ENCODE results near the gene DNAJB6.
A peak's percentile ranks its signal among the peaks of the same experiment; 100 is the strongest.

DNAJB6 gene

GRCh38 chr7:157335991-157336382, 817 bp upstream of the DNAJB6 start:
- DNase-seq (ENCODE audit: low spot score in 2 of 2) (no peak), ATAC-seq (replicated peaks; ENCODE audit: extremely low read depth, poor library complexity, severe bottlenecking) (no peak)
- peak overlapping the region; percentile 97 for H3K4me3 Mint-ChIP-seq
- H3K27ac Mint-ChIP-seq (ENCODE audit: low read depth) = peak overlapping the region; percentile 99
- no peaks in the 10 kb centered on the region for H3K9me3 Mint-ChIP-seq
- peaks cover 40% of the 10 kb centered on the region for H3K4me1 Mint-ChIP-seq
- H3K36me3 Mint-ChIP-seq (ENCODE audit: insufficient read depth) = peaks cover 36% of the 10 kb centered on the region
- peaks cover 15% of the 10 kb centered on the region for H3K27me3 Mint-ChIP-seq

DNA sequence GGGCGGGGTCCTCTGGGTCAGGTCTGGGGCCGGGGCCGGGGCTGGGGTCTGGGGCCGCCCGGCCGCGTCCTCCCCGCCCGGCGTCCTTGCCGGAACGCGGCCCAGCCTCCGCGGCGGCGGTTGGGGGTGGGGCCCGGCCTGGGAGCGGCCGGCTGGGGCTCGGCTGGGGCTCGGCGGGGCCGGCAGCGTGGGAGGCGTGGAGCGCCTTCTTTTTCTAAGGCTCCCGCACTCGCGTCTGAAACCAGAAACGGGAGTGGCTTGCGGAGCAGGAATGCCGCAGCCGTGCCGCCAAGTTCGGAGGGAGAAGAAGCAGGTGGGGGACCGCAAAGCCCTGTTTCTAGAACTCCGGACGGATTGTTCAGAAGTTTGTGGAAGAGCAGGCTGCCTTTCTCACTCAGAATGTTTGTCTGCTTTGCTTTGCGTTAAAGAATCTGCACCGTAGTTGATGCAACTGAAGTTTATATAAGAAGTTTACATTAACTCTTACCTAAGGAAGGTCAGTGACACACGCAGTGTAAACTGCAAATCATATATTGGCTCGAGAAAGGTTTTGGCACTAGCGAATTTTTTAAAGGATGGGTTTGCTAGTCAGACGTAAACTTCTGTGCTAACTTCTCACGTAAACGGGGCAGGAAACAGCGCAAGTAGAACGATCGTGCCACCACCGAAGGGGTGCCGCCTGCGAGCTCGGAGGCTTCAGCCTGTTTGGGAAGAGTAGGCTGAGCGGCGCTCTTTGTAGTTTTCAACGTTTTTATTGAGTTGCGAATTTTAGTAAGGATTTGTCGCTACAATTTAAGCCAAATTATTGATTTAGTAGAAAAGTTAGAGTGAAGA, 729 bp downstream of the DNAJB6 start:
- H3K4me1 Mint-ChIP-seq = peaks cover 49% of the 10 kb centered on the region
- H3K27ac Mint-ChIP-seq (ENCODE audit: low read depth) = peak overlapping the region; percentile 99
- no peaks in the 10 kb centered on the region for H3K9me3 Mint-ChIP-seq

GRCh38 chr7:157339777-157340677, 3.2 kb downstream of the DNAJB6 start:
- Mint-ChIP-seq H3K36me3 (ENCODE audit: insufficient read depth) (peaks cover 51% of the 10 kb centered on the region), H3K4me1 (peaks cover 55% of the 10 kb centered on the region), H3K4me3 (peak overlapping the region; percentile 97), H3K27me3 (no peaks in the 10 kb centered on the region), H3K9me3 (no peaks in the 10 kb centered on the region), H3K27ac (ENCODE audit: low read depth) (peak overlapping the region; percentile 99)
- ATAC-seq (replicated peaks; ENCODE audit: extremely low read depth, poor library complexity, severe bottlenecking) (no peak), DNase-seq (ENCODE audit: low spot score in 2 of 2) (peak; percentile 44 to 60)

More for the DNA sequence above, 729 bp downstream of the DNAJB6 start:
- peaks cover 3% of the 10 kb centered on the region for H3K27me3 Mint-ChIP-seq
- peak; percentile 37 to 39 for DNase-seq (ENCODE audit: low spot score in 2 of 2)
- ATAC-seq (replicated peaks; ENCODE audit: extremely low read depth, poor library complexity, severe bottlenecking) = peak; percentile 44
- peaks cover 41% of the 10 kb centered on the region for H3K36me3 Mint-ChIP-seq (ENCODE audit: insufficient read depth)
- H3K4me3 Mint-ChIP-seq = peak overlapping the region; percentile 97

DNA sequence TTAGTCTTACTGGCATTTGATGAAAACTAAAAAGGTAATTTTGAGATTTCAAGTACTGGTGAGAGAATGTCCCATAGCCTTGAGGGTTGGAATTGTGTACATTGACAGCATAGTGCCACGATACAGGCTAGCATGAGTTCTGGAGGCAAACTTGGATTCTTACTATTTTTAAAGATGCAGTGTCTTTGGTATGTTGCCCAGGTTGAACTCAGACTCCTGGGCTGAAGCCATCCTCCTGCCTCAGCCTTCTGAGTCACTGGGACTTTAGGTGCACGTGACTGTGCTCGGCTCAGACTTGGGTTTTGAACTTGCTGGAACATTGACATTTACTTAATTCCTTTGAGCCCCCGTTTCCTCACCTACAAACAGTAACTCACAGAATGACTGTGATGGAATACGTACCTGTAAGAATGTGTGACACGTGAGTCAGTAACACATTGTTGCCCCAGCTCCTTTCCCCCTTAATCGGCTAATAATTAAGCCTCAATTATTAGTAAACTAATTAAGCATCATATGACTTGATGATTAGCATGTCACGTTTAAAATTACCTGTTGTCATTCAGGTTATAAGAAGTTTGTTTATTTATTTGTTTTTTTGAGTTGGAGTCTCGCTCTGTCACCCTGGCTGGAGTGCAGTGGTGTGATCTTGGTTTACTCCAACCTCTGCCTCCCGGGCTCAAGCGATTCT, 10.6 kb downstream of the DNAJB6 start:
- peaks cover 59% of the 10 kb centered on the region for H3K4me1 Mint-ChIP-seq
- H3K36me3 Mint-ChIP-seq (ENCODE audit: insufficient read depth) = peaks cover 41% of the 10 kb centered on the region
- H3K4me3 Mint-ChIP-seq = peak overlapping the region; percentile 34
- DNase-seq (ENCODE audit: low spot score in 2 of 2) (no peak), ATAC-seq (replicated peaks; ENCODE audit: extremely low read depth, poor library complexity, severe bottlenecking) (no peak)
- H3K27me3 Mint-ChIP-seq = no peaks in the 10 kb centered on the region
- H3K27ac Mint-ChIP-seq (ENCODE audit: low read depth) = no peak overlapping the region
- H3K9me3 Mint-ChIP-seq = no peaks in the 10 kb centered on the region

GRCh38 chr7:157348548-157348947, 11.7 kb downstream of the DNAJB6 start:
- Mint-ChIP-seq H3K4me3 (peak overlapping the region; percentile 33), H3K36me3 (ENCODE audit: insufficient read depth) (peaks cover 38% of the 10 kb centered on the region), H3K9me3 (no peaks in the 10 kb centered on the region), H3K4me1 (peaks cover 62% of the 10 kb centered on the region), H3K27ac (ENCODE audit: low read depth) (no peak overlapping the region), H3K27me3 (no peaks in the 10 kb centered on the region)
- DNase-seq (ENCODE audit: low spot score in 2 of 2) (no peak), ATAC-seq (replicated peaks; ENCODE audit: extremely low read depth, poor library complexity, severe bottlenecking) (no peak)

- H3K4me1 Mint-ChIP-seq = peaks cover 89% of the 10 kb centered on the region
- no peaks in the 10 kb centered on the region for H3K9me3 Mint-ChIP-seq
- no peak overlapping the region for H3K27ac Mint-ChIP-seq (ENCODE audit: low read depth)
- peaks cover 47% of the 10 kb centered on the region for H3K36me3 Mint-ChIP-seq (ENCODE audit: insufficient read depth)
- no peaks in the 10 kb centered on the region for H3K27me3 Mint-ChIP-seq
- peak overlapping the region; percentile 31 for H3K4me3 Mint-ChIP-seq
- DNase-seq (ENCODE audit: low spot score in 2 of 2) = no peak
- peak; percentile 8 for ATAC-seq (replicated peaks; ENCODE audit: extremely low read depth, poor library complexity, severe bottlenecking)
These were observed 15.7 kb downstream of the DNAJB6 start for GRCh38 chr7:157352516-157352915.

DNA sequence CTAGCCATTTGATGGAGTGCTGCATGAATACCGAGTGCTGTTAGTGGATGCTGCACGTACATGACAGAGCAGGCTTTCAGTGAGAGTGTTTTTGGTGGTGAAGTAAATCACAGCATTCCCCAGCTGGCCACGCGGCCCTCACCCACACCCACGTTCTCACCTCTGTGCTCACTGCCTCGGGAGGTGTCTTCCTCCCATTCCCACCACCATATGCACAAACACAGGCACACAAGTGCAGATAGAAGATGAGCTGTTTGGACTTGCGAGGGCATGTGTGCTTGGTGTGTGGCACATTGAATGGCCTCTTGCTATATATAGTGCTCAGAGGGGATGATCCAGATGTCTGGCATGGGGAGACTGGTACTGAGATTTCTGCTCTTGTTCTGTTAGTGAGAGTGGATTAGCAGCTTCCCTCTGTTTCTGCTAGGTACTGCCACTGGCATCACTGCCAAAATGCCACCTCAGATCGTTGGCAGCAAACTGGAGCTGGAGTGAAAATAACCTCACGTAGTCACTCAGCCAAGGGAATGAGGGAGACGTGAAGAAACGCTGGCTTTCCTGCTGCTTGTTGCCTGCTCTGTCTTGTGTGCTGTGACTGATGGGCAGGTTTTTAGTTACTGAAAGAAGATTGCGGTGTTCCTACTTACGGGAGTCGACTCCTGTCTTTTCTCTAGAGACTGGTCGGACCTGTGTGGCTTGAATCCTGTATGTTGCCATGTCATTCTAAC, 19.1 kb downstream of the DNAJB6 start:
- DNase-seq (ENCODE audit: low spot score in 2 of 2) = no peak
- peaks cover 55% of the 10 kb centered on the region for H3K36me3 Mint-ChIP-seq (ENCODE audit: insufficient read depth)
- peak overlapping the region; percentile 91 for H3K27ac Mint-ChIP-seq (ENCODE audit: low read depth)
- H3K4me3 Mint-ChIP-seq = peak overlapping the region; percentile 12
- H3K4me1 Mint-ChIP-seq = peaks cover 87% of the 10 kb centered on the region
- no peaks in the 10 kb centered on the region for H3K27me3 Mint-ChIP-seq
- H3K9me3 Mint-ChIP-seq = no peaks in the 10 kb centered on the region
- no peak for ATAC-seq (replicated peaks; ENCODE audit: extremely low read depth, poor library complexity, severe bottlenecking)

DNA sequence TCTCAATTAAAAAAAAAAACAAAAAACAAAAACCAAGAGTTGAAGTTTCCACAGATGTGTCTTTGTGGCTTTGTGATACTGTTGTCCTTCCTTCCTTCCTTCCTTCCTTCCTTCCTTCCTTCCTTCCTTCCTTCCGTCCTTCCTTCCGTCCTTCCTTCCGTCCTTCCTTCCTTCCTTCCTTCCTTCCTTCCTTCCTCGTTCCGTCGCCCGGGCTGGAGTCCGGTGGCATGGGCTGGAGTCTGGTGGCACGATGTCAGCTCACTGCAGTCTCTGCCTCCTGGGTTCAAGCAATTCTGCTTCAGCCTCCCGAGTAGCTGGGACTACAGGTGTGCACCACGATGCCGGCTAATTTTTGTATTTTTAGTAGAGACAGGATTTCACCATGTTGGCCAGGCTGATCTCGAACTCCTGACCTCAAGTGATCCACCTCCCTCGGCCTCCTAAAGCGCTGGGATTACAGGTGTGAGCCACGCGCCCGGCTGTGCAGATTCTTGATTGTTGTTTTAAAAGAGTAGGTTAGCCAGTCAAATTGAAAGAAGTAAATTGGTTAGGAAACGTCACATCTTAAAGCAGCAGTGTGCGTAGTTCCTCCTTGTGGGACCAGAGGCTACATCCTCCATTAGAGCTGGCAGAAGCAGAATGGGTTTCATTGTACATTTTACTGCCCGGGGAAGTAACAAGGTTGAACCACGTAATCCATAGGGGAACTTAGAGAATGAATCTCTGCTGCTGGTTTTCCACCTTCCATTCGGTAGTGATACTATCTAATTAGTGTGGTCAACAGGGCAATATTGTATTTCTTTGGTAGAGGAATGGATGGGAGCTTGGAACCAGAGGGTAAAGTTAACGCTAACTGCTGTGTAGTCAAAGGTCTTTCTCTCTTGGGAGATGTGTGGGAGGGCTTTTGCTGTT, 20.6 kb downstream of the DNAJB6 start:
- DNase-seq (ENCODE audit: low spot score in 2 of 2) = no peak
- H3K4me1 Mint-ChIP-seq = peaks cover 81% of the 10 kb centered on the region
- H3K4me3 Mint-ChIP-seq = peak overlapping the region; percentile 63
- no peaks in the 10 kb centered on the region for H3K27me3 Mint-ChIP-seq
- H3K27ac Mint-ChIP-seq (ENCODE audit: low read depth) = peak overlapping the region; percentile 87
- H3K9me3 Mint-ChIP-seq = no peaks in the 10 kb centered on the region
- peaks cover 63% of the 10 kb centered on the region for H3K36me3 Mint-ChIP-seq (ENCODE audit: insufficient read depth)
- no peak for ATAC-seq (replicated peaks; ENCODE audit: extremely low read depth, poor library complexity, severe bottlenecking)

DNA sequence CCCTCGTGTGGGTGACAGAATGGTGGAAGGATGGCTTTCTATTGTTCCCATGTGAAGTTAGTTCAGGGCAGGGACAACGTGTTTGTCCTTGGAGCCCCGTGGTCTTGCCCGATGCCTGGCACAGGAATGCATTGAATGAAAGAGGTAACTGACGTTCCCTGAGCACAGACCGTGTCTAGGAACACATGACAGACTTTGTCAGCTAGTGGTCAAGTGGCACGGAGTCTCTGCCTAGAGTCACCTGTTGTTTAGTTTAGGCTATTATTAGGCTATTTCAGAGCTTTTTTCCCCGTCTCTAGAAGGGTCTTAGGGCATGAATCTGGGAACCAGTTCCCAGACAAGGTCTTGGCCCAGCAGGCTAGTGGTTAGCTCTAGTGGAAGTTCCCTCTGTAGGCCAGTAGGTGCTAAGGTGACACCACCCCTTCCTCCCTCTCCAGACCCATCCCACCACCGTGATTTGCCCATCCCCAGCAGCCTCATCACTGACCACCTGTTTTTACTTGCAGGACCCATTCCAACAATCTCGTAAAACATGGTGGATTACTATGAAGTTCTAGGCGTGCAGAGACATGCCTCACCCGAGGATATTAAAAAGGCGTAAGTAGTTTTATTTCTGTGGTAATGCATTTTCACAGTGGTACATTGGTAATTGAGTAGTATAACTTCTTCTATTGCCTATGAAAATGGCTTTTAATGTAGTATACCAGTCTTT, 21.4 kb downstream of the DNAJB6 start:
- peak overlapping the region; percentile 87 for H3K27ac Mint-ChIP-seq (ENCODE audit: low read depth)

GRCh38 chr7:157358753-157359096, 21.9 kb downstream of the DNAJB6 start:
- H3K27me3 Mint-ChIP-seq = no peaks in the 10 kb centered on the region
- ATAC-seq (replicated peaks; ENCODE audit: extremely low read depth, poor library complexity, severe bottlenecking) = no peak
- H3K9me3 Mint-ChIP-seq = no peaks in the 10 kb centered on the region
- H3K4me1 Mint-ChIP-seq = peaks cover 76% of the 10 kb centered on the region
- no peak overlapping the region for H3K27ac Mint-ChIP-seq (ENCODE audit: low read depth)
- H3K4me3 Mint-ChIP-seq = no peak overlapping the region
- no peak for DNase-seq (ENCODE audit: low spot score in 2 of 2)
- H3K36me3 Mint-ChIP-seq (ENCODE audit: insufficient read depth) = peaks cover 71% of the 10 kb centered on the region

More for the DNA sequence above, 21.4 kb downstream of the DNAJB6 start:
- Mint-ChIP-seq H3K4me1 (peaks cover 79% of the 10 kb centered on the region), H3K36me3 (ENCODE audit: insufficient read depth) (peaks cover 69% of the 10 kb centered on the region), H3K27me3 (no peaks in the 10 kb centered on the region), H3K4me3 (peak overlapping the region; percentile 63), H3K9me3 (no peaks in the 10 kb centered on the region)
- DNase-seq (ENCODE audit: low spot score in 2 of 2) = no peak
- ATAC-seq (replicated peaks; ENCODE audit: extremely low read depth, poor library complexity, severe bottlenecking) = no peak

DNA sequence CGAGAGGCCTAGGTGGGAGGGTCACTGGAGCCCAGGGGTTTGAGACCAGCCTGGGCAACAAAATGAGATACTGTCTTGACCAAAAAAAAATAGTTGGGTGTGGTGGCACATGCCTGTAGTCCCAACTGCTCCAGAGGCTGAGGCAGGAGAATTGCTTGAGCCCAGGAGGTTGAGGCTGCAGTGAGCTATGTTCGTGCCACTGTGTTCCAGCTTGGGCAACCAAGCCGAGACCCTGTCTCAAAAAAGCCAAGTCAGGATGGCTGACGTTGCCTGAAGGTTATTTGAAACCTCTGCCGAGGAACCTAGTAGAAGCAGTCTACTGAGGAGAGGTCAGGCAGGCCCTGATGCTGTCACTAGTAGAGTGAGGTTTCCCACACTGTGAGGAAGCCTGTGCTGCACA, 22.8 kb downstream of the DNAJB6 start:
- no peaks in the 10 kb centered on the region for H3K9me3 Mint-ChIP-seq
- H3K27ac Mint-ChIP-seq (ENCODE audit: low read depth) = peak overlapping the region; percentile 10
- H3K4me1 Mint-ChIP-seq = peaks cover 73% of the 10 kb centered on the region
- no peak for DNase-seq (ENCODE audit: low spot score in 2 of 2)
- H3K36me3 Mint-ChIP-seq (ENCODE audit: insufficient read depth) = peaks cover 77% of the 10 kb centered on the region
- no peak for ATAC-seq (replicated peaks; ENCODE audit: extremely low read depth, poor library complexity, severe bottlenecking)
- no peaks in the 10 kb centered on the region for H3K27me3 Mint-ChIP-seq
- no peak overlapping the region for H3K4me3 Mint-ChIP-seq

Data from central memory CD8-positive, alpha-beta T cell (primary cell).